Hepatocyte (in vitro differentiated cells): ENCODE measurements around the gene TMEM138.

ENCODE experiments used
- CTCF ChIP-seq: fragments of 200-600 bp; sonication (generic); IDR thresholded peaks from 2 replicates; pipeline ENCODE4 v1.5.1; 2016; ENCODE audit warnings: antibody characterized with exemption, mild to moderate bottlenecking; ENCODE audit not compliant: poor library complexity
- EZH2 ChIP-seq: fragments of 200-600 bp; sonication (generic); IDR thresholded peaks from 2 replicates; pipeline ENCODE4 v1.6.1; 2016; ENCODE audit warnings: antibody characterized with exemption, mild to moderate bottlenecking, borderline replicate concordance
- EZH2phosphoT487 ChIP-seq: fragments of 200-600 bp; sonication (generic); IDR thresholded peaks from one replicate; pipeline ENCODE4 v1.6.1; 2018; ENCODE audit warnings: antibody characterized with exemption, mild to moderate bottlenecking, low read depth, moderate library complexity; ENCODE audit not compliant: unreplicated experiment, severe bottlenecking

- TF ChIP-seq CTCF (no peak), EZH2 (no peak), EZH2phosphoT487 (no peak)
Observed at GRCh38 chr11:61364012-61364675, 2.0 kb downstream of the TMEM138 start.
